HG02938 (cell line): ENCODE measurements around the gene DR1.
A peak's percentile ranks its signal among the peaks of the same experiment; 100 is the strongest.
"Not testable (repeated sequence)": the region's sequence is repeated elsewhere in the genome, so short reads cannot be mapped to it uniquely, and the experiment has no call there.

Experiments
- ATAC-seq: cut with Tn5 transposase; IDR thresholded peaks from one replicate; pipeline ENCODE4 v1.9.1; 2021; ENCODE audit warnings: mild to moderate bottlenecking, moderate library complexity; ENCODE audit not compliant: unreplicated experiment

DR1 gene

DNA sequence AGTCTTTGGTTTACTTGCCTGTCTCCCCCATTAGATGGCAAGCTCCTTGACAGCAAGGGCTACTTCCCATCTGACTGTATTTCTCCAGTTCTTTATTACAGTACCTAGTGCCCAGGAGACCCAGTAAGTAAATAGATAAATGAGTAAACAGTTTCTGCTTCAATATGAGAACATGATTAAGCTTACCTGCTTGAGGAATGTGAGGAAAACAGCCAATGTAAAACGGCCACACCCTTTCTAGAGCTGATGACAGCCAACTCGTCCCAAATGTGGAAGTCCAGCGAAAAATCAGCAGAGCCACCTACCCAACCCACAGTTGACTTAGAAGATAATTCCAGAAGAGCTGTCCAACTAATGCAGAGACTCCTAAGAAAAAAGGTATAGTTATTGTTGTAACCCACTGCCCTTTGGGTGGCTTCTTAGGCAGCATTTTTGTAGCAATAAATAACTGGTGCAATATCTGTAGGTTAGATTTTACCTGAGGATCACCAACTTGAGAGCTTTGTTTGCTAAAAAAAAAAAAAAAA lies 6.5 kb upstream of the DR1 start:
- no peak for ATAC-seq

DNA sequence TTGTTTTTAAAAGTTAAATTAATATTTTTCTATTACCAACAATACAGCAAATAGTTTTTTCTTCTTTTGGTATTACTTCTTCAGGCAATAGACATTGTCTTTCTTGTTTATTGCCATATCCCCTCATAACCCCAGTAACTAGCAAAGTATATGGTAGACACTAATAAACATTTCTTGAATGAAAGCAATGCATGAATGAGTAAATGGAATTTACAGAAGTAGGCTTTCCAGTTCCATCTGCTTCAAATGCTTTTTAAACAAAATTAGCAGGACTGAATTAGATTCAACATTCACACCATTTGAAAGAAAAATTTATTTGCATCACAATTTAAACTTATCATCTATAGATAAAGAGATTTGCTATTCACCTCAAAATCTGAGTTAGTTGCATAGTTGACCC lies 5.6 kb upstream of the DR1 start:
- no peak for ATAC-seq

DNA sequence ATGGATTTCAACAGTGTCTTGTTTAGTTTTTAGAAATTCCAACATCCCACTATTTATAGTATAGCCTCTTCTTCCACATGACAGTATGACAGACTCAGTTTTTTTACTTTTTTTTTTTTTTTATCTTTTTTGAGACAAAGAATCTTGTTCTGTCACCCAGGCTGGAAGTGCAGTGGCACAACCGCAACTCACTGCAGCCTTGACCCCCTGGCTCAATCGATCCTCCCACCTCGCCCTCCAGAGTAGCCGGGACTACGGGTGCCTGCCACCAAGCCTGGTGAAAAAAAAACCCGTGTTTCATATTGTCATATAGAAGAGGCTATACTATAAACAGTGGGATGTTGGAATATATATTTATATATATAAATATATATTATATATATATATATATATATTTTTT lies 1.2 kb upstream of the DR1 start:
- no peak for ATAC-seq

DNA sequence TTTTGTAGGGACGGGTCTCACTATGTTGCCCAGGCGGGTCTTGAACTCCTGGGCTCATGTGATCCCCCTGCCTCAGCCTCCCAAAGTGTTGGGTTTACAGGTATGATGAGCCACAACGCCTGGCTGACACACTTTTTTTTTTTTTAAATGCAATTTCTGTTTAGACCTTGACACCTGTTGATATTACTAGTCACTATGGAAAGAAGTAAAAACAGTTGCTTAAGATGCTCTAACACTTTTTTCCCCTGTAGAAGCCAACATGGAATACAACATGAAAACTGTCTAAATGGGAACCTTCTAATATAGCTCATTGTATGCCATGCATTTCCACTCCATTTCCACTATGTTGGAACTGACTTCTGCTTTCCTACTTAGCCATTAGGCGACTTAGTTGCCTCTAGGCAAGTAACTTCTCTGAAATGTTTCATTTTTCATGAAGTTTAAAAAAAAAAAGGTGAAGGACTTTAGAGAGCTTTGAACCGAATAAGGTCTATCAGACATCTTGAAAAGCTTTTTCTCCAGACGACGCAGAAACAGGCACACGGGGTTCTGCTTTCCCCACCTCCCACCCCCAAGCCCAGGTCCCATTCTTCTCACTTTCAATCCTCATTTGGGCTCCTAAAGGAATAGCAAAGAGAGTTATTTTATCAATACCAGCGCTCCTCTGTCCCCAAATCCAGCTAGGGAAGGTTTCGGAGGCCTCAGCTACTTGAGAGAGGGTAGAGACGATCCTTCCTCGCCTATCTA lies 648 bp upstream of the DR1 start:
- peak; percentile 34 for ATAC-seq

DNA sequence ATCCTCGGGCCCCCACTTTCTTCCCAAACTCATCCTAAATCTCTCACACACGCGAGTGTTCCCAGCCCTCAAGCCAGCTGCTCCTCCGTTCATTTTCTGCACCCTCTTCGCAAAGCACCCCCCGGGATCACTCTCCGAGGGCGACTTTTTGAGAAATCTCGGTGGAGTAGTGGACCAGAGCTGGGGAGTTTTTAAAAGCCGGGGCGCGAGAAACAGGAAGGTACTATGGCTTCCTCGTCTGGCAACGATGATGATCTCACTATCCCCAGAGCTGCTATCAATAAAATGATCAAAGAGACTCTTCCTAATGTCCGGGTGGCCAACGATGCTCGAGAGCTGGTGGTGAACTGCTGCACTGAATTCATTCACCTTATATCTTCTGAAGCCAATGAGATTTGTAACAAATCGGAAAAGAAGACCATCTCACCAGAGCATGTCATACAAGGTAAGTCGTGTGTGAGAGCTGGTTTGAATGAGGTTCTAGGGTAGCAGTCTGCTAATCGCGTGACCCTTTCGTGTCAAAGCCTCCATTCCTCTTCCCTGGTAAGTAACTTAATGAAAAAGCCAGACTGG lies 800 bp downstream of the DR1 start:
- ATAC-seq: peak; percentile 30

DNA sequence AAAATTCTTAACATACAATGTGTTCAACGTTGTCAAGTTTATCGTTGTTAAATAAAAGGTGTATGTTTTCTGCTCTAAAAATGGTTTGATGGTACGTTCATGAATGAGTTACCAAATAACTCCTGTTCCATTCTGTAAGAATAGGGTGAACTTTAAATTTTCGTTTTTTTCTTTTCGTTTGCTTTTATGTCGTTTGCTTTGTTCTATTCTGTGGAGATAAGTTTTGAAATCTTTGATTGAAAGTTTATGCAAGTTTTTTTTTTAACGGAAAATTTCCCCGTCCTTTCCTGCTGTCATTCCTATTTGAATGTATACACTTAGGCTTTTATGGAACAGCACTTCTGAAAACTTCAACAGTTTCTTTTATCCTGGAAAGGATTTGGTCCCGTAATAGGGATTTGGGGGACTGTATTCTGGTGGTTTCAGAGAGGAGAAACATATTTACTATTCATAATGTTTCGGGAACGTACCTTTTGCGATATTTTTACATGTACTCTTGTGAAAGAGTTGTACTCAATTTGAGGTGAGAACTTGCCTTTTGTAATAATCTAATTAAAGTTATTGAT lies 1.7 kb downstream of the DR1 start:
- ATAC-seq: no peak

DNA sequence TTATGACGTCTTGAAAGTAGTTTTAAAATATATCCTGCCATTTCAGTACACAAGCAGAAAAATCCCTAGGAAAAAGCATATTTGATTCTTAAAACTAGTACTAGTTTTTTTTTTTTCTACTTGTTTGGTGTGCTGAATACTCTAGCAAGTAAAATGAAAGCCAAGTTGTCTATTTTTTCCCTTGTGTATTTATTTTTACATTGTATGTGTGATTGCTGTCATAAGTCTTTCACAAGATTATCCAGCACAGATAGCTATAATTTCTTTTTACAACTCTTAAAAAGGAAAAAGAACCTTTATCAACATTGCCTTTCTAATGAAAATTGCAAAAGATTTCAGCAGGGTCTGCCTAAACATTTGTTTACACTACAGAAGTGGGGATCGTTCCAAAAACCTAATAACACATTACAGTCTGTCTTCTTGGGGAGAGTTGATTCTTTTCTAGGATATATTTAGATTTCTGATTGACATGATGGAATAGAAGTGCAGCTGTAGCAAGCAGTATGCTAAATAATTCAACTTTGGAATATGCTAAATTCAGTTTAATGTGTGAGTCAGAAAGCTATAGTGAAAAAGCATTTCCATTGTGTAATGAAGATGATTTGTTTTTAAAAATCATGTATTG lies 2.5 kb downstream of the DR1 start:
- ATAC-seq: no peak

DNA sequence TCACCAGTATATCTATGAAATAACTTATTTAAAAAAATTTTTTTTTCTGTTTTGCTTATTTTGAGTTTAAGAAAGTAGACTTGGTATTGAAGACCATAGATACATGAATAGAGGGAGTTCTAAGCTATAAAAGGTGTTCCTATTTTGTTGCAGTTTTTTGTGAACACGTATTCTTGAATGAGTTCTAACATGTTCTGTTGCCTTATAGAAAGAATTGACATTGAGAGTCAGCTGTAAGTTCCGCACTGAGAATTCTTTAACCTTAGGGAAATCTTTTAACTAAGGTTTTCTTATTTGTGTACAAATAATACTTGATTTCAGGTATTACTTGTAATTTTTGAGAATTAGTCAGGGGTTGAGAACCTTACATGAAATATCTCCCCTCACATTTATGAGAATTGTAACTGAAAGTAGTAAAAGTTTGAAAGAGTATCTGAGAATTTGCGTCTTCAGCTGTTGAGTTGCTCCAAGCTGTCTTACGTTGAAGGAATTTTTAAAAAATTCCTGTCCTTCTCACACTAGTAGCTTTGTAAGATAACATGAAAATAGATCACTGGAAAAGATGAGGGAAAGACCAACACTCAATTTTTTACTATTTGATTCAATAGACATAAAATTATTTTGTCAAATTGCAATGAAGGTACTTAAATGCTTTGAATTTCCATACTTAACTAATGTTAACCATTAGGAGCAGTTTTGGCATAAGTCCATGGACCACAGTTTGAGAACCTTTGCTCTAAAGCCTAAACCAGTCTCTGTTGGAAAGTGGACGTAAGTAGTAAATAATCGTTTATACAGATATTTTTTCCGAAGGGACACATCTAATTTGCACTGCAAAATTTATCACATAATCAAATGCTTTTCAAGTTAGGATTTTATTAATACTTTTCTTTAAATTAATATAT lies 3.8 kb downstream of the DR1 start:
- ATAC-seq: no peak

DNA sequence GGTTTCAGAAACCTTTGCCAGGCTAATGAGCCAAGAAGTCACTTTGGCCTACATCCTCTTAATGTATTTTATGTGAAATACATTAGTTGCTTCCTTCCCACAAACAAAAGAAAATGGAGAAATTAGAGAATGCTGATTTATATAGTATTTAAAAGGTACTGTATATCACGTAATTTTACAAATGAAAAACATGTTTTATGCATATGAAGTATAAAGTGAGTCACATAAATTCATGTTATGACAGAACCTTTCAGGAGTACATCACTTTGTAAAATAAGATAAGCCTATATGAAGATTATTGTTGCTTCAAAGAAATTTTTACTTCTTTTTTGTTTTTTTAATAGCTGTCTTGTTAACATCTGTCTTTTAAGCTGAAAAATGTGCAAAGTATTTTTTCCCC lies 4.6 kb downstream of the DR1 start:
- ATAC-seq: no peak

DNA sequence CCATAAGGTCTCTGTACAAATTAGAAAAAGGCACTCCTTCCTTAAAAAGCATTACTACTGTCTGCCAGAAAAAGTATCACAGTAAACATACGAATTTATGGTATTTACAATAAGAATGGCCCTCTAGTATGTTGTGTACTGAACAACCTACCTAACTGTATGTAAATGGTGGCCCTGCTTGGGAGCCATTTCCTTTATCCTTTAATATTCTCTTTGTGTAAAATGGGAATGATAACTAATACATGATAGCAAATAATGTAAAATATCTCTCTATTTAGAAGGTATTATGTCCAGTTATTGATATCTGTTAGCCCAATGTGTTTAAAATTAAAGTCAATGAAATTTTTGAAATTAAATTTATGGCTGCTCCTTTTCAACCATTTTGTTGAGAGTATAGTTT lies 5.2 kb downstream of the DR1 start:
- no peak for ATAC-seq

DNA sequence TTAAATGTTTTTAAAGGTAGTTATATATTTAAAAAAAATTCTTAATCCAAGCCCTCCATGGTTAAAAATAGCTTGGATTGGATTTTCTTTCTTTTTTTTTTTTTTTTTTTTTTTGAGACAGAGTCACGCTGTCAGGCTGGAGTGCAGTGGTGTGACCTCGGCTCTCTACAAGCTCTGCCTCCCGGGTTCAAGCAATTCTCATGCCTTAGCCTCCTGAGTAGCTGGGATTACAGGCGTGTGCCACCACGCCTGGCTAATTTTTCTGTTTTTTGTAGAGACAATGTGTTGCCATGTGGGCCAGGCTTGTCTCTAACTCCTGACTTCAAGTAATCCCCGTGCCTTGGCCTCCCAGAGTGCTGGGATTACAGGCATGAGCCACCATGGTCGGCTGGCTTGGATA lies 5.6 kb downstream of the DR1 start:
- not testable (repeated sequence) for ATAC-seq

DNA sequence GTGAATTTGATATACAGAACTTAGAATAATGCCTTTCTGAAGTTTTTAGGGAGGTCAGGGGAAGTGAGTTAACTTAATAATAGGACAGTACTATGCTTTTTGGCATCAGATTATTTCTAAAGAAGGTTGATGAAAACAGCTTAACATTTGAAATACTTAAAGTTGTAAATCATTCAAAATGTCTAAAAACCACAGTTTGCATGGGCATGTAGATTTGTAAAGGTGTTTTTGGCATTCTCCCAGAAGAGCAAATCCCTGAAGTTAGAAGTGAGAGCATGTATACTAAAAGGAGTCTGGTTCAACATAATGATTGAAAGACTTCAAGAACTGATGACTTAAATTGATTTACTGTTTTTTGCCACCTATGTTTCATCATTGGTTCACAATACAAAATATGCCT lies 6.7 kb downstream of the DR1 start:
- ATAC-seq: no peak

DNA sequence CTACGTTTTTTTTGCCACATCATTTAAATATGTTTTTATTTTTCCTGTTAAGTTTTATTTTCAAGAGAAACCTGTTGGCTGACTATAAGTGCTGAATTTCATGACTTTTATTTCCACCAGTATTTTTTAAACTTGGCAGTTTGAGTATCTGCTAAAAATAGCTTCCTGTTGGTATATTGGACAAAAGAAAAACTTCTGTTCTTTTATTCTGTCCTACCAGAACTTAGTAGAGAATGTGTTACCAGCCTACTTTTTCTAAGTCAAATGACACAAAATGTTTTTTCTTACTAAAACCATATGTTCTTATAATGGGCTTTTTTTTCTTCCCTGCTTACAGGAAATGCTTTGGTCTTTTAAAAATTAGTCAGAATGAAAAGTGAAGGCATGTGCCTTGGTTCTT lies 7.6 kb downstream of the DR1 start:
- ATAC-seq: no peak

DNA sequence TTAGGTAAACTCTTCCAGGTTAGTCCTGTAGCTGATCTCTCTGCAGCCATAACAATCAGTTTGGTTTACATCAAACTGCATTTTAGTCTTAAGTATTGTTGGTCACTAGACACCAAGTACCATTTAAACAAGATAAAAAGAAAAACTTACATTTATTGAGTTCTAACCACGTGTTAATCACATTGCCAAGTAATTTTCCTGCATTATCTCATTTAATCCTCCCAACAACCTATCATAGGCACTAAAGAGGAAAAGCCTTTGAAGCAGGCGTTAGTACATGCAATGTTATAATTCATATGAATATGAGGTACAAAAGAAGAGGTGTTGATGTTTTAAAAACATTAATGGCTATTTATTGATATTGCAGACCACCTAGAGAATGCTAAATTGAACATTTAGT lies 9.0 kb downstream of the DR1 start:
- ATAC-seq: no peak

DNA sequence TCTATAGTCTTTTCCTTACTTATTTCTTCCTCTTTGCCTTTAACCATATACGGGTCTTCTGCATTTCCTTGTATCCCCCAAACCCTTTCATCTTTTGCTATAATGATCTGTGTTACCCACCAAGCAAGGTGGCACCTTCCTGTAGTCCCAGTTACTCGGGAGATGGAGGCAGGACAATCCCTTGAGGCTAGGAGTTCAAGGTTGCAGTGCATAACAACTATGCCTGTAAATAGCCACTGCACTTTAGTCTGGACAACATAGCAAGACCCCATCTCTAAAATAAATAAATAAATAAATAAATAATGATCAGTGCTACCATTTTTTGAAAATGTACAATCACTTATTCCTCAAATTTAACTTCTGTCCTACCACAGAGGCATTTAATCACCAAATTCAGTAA lies 11.5 kb downstream of the DR1 start:
- no peak for ATAC-seq

DNA sequence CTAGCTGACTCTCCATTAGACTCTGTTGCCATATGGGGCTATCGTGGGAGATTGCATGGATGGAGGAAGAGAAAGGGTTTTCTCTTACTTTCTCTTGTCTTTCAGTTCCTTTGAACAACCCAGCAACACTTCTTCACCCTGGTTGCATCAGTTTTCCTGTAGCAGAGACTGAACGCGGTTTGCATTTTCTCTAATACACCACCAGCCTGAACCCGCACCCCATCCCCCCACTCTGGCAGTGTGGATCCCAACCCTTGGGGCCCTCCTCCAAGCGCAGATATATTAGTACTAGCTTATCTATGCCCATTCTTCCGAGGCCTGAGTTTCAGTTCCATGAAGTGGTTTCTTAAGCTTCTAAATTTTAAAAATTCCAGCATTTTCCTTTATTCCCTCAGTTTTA lies 12.6 kb downstream of the DR1 start:
- no peak for ATAC-seq

DNA sequence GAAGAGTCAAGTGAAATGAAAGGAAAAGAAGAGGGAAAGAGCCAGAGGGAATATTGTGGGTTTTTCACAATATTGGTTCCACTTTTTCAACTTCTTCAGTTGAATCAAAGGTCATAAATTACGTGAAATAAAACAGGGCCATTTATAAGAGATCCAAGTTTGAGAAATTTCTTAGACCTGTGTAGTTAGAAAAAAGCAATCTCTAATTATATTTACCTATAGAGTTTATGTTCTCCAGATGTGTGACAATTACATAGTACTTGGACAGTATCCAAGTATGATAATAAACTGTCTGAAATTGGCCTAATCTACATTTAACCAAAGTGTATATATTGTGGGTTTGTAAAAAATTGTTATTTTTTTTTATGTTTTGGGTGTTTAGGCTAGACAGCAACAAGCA lies 14.4 kb downstream of the DR1 start:
- ATAC-seq: no peak

DNA sequence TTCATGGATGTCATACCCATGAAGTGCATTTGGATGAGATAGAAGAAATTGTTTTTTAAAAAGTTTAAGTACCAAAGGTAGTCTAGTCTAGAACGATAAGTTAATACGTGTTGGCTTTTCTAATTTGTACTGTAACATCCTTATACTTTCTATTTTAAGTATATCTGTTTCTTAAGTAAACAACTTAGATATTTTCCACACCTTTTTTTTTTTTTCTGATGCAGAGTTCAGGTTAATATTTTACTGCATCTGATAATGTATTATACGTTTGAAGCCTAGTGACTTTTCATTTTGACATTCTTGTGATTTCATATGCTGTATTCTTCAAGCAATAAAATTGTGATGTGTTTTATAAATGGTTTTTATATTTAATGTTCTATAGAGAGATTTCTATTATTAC lies 16.5 kb downstream of the DR1 start:
- ATAC-seq: no peak

DNA sequence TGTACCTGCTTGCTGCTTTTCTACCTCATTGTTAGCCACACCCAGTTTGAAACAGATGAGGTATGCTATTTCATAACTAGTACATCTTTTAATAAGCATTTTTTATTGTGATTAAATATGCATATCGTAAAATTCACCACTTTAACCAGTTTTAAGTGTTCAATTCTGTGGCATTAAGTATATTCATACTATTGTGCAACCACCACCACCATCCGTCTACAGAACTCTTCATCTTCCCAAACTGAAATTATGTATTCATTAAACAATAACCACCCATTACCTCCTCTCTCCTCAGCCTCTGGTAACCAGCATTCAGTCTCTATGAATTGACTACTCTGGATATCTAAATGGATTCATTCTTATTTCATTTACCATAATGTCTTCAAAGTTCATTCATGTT lies 20.1 kb downstream of the DR1 start:
- no peak for ATAC-seq

DNA sequence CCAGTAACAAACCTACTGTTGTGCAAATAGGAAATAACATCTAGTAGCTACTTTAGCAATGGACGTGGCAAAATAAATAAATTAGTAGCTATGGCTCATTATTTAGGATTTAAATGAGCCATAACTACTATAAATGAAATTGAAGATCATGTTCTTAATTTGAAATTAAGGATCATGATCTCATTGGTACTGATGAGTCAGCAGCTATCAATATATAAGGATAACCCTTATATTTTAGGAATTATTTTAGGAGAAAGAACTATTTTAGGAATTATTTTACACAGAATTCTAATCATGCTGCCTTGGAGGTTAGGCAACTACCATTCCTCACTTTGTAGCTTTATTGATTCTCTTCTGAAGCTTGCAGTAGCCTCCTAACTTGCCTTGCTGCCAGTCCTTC lies 24.0 kb downstream of the DR1 start:
- no peak for ATAC-seq
